Naive B cell (primary cell): ENCODE data around the gene BASP1. TPM values are rescaled to one million over a fixed set of nuclear protein-coding genes. Genes with fewer than 3 reads are reported as not detected.
A peak's percentile ranks its signal among the peaks of the same experiment; 100 is the strongest.

Experiments used
- ATAC-seq, 2 donors: fragments of 150-1000 bp; cut with Tn5 transposase; 2 replicates each; pipeline ENCODE4 v1.10.0; 2021; ENCODE audit warnings: low read depth in 2 of 2, mild to moderate bottlenecking in 2 of 2, moderate library complexity in 2 of 2
- DNase-seq: peaks from one replicate; pipeline ENCODE4 v3.0.0; 2022
- H3K27ac Mint-ChIP-seq, 6 donors: one replicate each; pipeline ENCODE4 v1.8.0; 2020 to 2022; ENCODE audit warnings: mild to moderate bottlenecking in 6 of 6, mixed read lengths in 6 of 6, moderate library complexity in 5 of 6, inconsistent platforms in 2 of 6
- H3K27me3 Mint-ChIP-seq, 3 donors: one replicate each; pipeline ENCODE4 v1.8.0; 2021 to 2022; ENCODE audit warnings: mixed read lengths in 3 of 3, mild to moderate bottlenecking in 1 of 3
- H3K36me3 Mint-ChIP-seq, 2 donors: one replicate each; pipeline ENCODE4 v1.8.0; 2020 to 2022; ENCODE audit warnings: mixed read lengths in 2 of 2, inconsistent platforms in 1 of 2, mild to moderate bottlenecking in 1 of 2
- H3K4me1 Mint-ChIP-seq, 3 donors: one replicate each; pipeline ENCODE4 v1.8.0; 2020 to 2022; ENCODE audit warnings: mixed read lengths in 3 of 3, inconsistent platforms in 1 of 3, mild to moderate bottlenecking in 1 of 3, moderate library complexity in 1 of 3
- H3K4me3 Mint-ChIP-seq, 8 donors: one replicate each; pipeline ENCODE4 v1.8.0; 2020 to 2022; ENCODE audit warnings: mild to moderate bottlenecking in 8 of 8, mixed read lengths in 8 of 8, moderate library complexity in 8 of 8, inconsistent platforms in 2 of 8
- H3K9me3 Mint-ChIP-seq, 7 donors: one replicate each; pipeline ENCODE4 v1.8.0; 2020 to 2022; ENCODE audit warnings: mixed read lengths in 7 of 7, mild to moderate bottlenecking in 5 of 7, inconsistent platforms in 2 of 7, moderate library complexity in 1 of 7
- polyA plus RNA-seq, 6 donors: library from polyadenylated mRNA; unstranded; fragments of 300-500 nt; fragmentation: Illumina TruSeq; gene quantifications; one replicate each; pipeline ENCODE4 v1.2.3, GENCODE V29; 2021; ENCODE audit warnings: low read depth in 6 of 6

The BASP1 gene
- 100 to 1,000 TPM in 2 of 6 donors, 10 to 100 TPM in 4; 64.4 to 149 (median 82.2) TPM for polyA plus RNA-seq

- Mint-ChIP-seq H3K36me3 (peaks cover 0 to 7% of the 10 kb centered on the region in 2 donors), H3K4me1 (peaks cover 39 to 65% (median 49%) of the 10 kb centered on the region in 3 donors), H3K27ac (peak within 1 kb of the TSS; percentile 87 to 98 (median 96)), H3K27me3 (no peaks in the 10 kb centered on the region), H3K4me3 (peak within 1 kb of the TSS; percentile 85 to 99 (median 94)), H3K9me3 (no peaks in the 10 kb centered on the region)
- peak; percentile 45 to 55 for ATAC-seq
- peak; percentile 73 for DNase-seq
These were observed at the start of gene BASP1 for GRCh38 chr5:17217493-17218352. Gene BASP1 (plus strand): TSS chr5:17217631. CDS start chr5:17275217, 57,586 bp downstream.

GRCh38 chr5:17169507-17169906 is 47.9 kb upstream of the BASP1 start:
- DNase-seq, result no peak
- no peak overlapping the region for H3K4me3 Mint-ChIP-seq
- no peaks in the 10 kb centered on the region for H3K9me3 Mint-ChIP-seq
- H3K27ac Mint-ChIP-seq, result no peak overlapping the region
- no peaks in the 10 kb centered on the region for H3K4me1 Mint-ChIP-seq
- peaks cover 0 to 7% (median 6%) of the 10 kb centered on the region in 3 donors for H3K27me3 Mint-ChIP-seq
- no peaks in the 10 kb centered on the region for H3K36me3 Mint-ChIP-seq
- ATAC-seq, result no peak

GRCh38 chr5:17172791-17173190 is 44.6 kb upstream of the BASP1 start:
- no peak overlapping the region for H3K4me3 Mint-ChIP-seq
- no peaks in the 10 kb centered on the region for H3K36me3 Mint-ChIP-seq
- H3K4me1 Mint-ChIP-seq, result no peaks in the 10 kb centered on the region
- H3K27ac Mint-ChIP-seq, result no peak overlapping the region
- DNase-seq (no peak), ATAC-seq (no peak)
- peaks cover 0 to 7% (median 6%) of the 10 kb centered on the region in 3 donors for H3K27me3 Mint-ChIP-seq
- no peaks in the 10 kb centered on the region for H3K9me3 Mint-ChIP-seq

- Mint-ChIP-seq H3K4me3 (no peak overlapping the region), H3K27ac (no peak overlapping the region), H3K4me1 (no peaks in the 10 kb centered on the region), H3K9me3 (peaks cover 0 to 3% (median 0%) of the 10 kb centered on the region in 7 donors), H3K27me3 (peaks cover 0 to 13% (median 6%) of the 10 kb centered on the region in 3 donors), H3K36me3 (no peaks in the 10 kb centered on the region)
- DNase-seq, result no peak
- ATAC-seq, result no peak
These were observed 42.5 kb upstream of the BASP1 start for GRCh38 chr5:17174965-17175364.

- H3K4me1 Mint-ChIP-seq, result no peaks in the 10 kb centered on the region
- DNase-seq, result no peak
- no peak overlapping the region for H3K4me3 Mint-ChIP-seq
- peaks cover 0 to 11% (median 3%) of the 10 kb centered on the region in 3 donors for H3K27me3 Mint-ChIP-seq
- peaks cover 0 to 3% of the 10 kb centered on the region in 2 donors for H3K36me3 Mint-ChIP-seq
- no peak for ATAC-seq
- H3K27ac Mint-ChIP-seq, result no peak overlapping the region
- peaks cover 0 to 3% (median 0%) of the 10 kb centered on the region in 7 donors for H3K9me3 Mint-ChIP-seq
These were observed 39.7 kb upstream of the BASP1 start for GRCh38 chr5:17177501-17178372.

GRCh38 chr5:17178373-17178675 is 39.1 kb upstream of the BASP1 start:
- no peak overlapping the region for H3K4me3 Mint-ChIP-seq
- peaks cover 0 to 3% (median 0%) of the 10 kb centered on the region in 7 donors for H3K9me3 Mint-ChIP-seq
- DNase-seq (no peak), ATAC-seq (no peak)
- H3K27me3 Mint-ChIP-seq, result peaks cover 0 to 6% (median 0%) of the 10 kb centered on the region in 3 donors
- H3K4me1 Mint-ChIP-seq, result no peaks in the 10 kb centered on the region
- H3K27ac Mint-ChIP-seq, result no peak overlapping the region
- peaks cover 0 to 3% of the 10 kb centered on the region in 2 donors for H3K36me3 Mint-ChIP-seq

GRCh38 chr5:17180330-17180843 is 37.0 kb upstream of the BASP1 start:
- peaks cover 0 to 3% (median 0%) of the 10 kb centered on the region in 7 donors for H3K9me3 Mint-ChIP-seq
- ATAC-seq (no peak), DNase-seq (no peak)
- no peaks in the 10 kb centered on the region for H3K4me1 Mint-ChIP-seq
- peaks cover 0 to 6% (median 0%) of the 10 kb centered on the region in 3 donors for H3K27me3 Mint-ChIP-seq
- no peak overlapping the region for H3K27ac Mint-ChIP-seq
- peaks cover 0 to 3% of the 10 kb centered on the region in 2 donors for H3K36me3 Mint-ChIP-seq
- H3K4me3 Mint-ChIP-seq, result no peak overlapping the region

GRCh38 chr5:17180864-17181723 is 36.3 kb upstream of the BASP1 start:
- H3K4me1 Mint-ChIP-seq, result no peaks in the 10 kb centered on the region
- no peak overlapping the region for H3K27ac Mint-ChIP-seq
- peaks cover 0 to 3% of the 10 kb centered on the region in 2 donors for H3K36me3 Mint-ChIP-seq
- no peak for ATAC-seq
- H3K4me3 Mint-ChIP-seq, result no peak overlapping the region
- H3K27me3 Mint-ChIP-seq, result peaks cover 0 to 6% (median under 1%) of the 10 kb centered on the region in 3 donors
- DNase-seq, result no peak
- peaks cover 0 to 3% (median 0%) of the 10 kb centered on the region in 7 donors for H3K9me3 Mint-ChIP-seq

GRCh38 chr5:17182494-17182893 is 34.9 kb upstream of the BASP1 start:
- ATAC-seq, result no peak
- H3K27ac Mint-ChIP-seq, result no peak overlapping the region
- H3K4me3 Mint-ChIP-seq, result peak overlapping the region in 1 of 8 donors; percentile 78
- H3K4me1 Mint-ChIP-seq, result no peaks in the 10 kb centered on the region
- H3K36me3 Mint-ChIP-seq, result peaks cover 0 to 3% of the 10 kb centered on the region in 2 donors
- H3K27me3 Mint-ChIP-seq, result peaks cover 0 to 15% (median 15%) of the 10 kb centered on the region in 3 donors
- no peak for DNase-seq
- H3K9me3 Mint-ChIP-seq, result peaks cover 0 to 3% (median 0%) of the 10 kb centered on the region in 7 donors

- no peak for ATAC-seq
- DNase-seq, result no peak
- peaks cover 0 to 3% (median 0%) of the 10 kb centered on the region in 7 donors for H3K9me3 Mint-ChIP-seq
- peaks cover 0 to 3% of the 10 kb centered on the region in 2 donors for H3K36me3 Mint-ChIP-seq
- no peak overlapping the region for H3K27ac Mint-ChIP-seq
- peaks cover 0 to 19% (median 16%) of the 10 kb centered on the region in 3 donors for H3K27me3 Mint-ChIP-seq
- peaks cover 0 to under 1% (median 0%) of the 10 kb centered on the region in 3 donors for H3K4me1 Mint-ChIP-seq
- H3K4me3 Mint-ChIP-seq, result no peak overlapping the region
These were observed 34.5 kb upstream of the BASP1 start for GRCh38 chr5:17182981-17183380.

- H3K36me3 Mint-ChIP-seq, result peaks cover 0 to 3% of the 10 kb centered on the region in 2 donors
- H3K4me1 Mint-ChIP-seq, result peaks cover 0 to 2% (median 0%) of the 10 kb centered on the region in 3 donors
- H3K27me3 Mint-ChIP-seq, result peaks cover 0 to 19% (median 16%) of the 10 kb centered on the region in 3 donors
- peaks cover 0 to 3% (median 0%) of the 10 kb centered on the region in 7 donors for H3K9me3 Mint-ChIP-seq
- ATAC-seq, result no peak
- H3K4me3 Mint-ChIP-seq, result no peak overlapping the region
- H3K27ac Mint-ChIP-seq, result no peak overlapping the region
- DNase-seq, result no peak
These were observed 33.6 kb upstream of the BASP1 start for GRCh38 chr5:17183831-17184230.

- H3K27me3 Mint-ChIP-seq, result peaks cover 5 to 25% (median 19%) of the 10 kb centered on the region in 3 donors
- no peak overlapping the region for H3K4me3 Mint-ChIP-seq
- DNase-seq (no peak), ATAC-seq (no peak)
- no peak overlapping the region for H3K27ac Mint-ChIP-seq
- H3K9me3 Mint-ChIP-seq, result peaks cover 0 to 2% (median 0%) of the 10 kb centered on the region in 7 donors
- H3K4me1 Mint-ChIP-seq, result peaks cover 5 to 6% (median 6%) of the 10 kb centered on the region in 3 donors
- peaks cover 0 to 3% of the 10 kb centered on the region in 2 donors for H3K36me3 Mint-ChIP-seq
These were observed 32.8 kb upstream of the BASP1 start for GRCh38 chr5:17184588-17184987.
